ENCODE data around the gene YEATS2.
"Not testable (repeated sequence)": the region's sequence is repeated elsewhere in the genome, so short reads cannot be mapped to it uniquely, and the experiment has no call there.

The YEATS2 gene

DNA sequence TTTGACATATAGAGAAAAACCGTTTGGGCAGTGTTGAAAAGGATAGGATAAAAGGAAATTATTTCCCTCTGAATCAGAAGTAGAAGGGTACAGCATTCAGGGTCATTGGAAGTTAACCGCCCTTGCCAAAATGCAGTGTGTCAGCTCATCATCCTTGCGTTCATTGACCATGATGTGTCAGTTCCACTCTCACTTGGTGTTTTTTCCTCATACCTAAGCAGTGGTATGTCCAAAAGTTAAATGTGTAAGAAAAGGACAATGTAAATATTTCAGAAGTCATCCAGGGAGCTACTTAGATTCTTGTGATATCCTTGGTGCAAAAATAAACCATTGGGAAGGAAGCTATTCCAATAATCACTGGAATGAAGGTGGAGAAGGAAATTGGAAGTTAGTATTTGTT lies 77.0 kb downstream of the YEATS2 start:
- no peak for DNase-seq (ENCODE audit: low spot score)
- TF ChIP-seq CTCF (IDR thresholded peaks at IDR 0.05), result no peak
- no peak overlapping the region for H3K27ac ChIP-seq
- H3K4me3 ChIP-seq, result no peak overlapping the region

- H3K27ac ChIP-seq, result no peak overlapping the region
- no peak for TF ChIP-seq CTCF (IDR thresholded peaks at IDR 0.05)
- no peak overlapping the region for H3K4me3 ChIP-seq
- DNase-seq (ENCODE audit: low spot score), result no peak
Observed at GRCh38 chr3:183775781-183776180, 78.2 kb downstream of the YEATS2 start.

DNA sequence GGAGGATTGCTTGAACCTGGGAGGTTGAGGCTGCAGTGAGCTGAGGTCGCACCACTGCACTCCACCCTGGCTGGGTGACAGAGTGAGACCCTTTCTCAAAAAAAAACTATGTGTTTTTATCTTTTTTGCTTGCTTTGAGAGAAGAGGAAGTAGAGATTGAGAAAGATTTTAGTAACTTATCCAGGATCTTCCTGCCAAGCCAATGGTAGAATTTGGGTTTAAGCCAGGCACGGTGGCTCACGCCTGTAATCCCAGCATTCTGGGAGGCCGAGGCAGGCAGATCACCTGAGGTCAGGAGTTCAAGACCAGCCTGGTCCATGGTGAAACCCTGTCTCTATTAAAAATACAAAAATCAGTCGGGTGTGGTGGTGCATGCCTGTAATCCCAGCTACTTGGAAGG lies 78.9 kb downstream of the YEATS2 start:
- not testable (repeated sequence) for H3K27ac ChIP-seq; DNase-seq (ENCODE audit: low spot score); H3K4me3 ChIP-seq

- no peak overlapping the region for H3K4me3 ChIP-seq
- no peak for DNase-seq (ENCODE audit: low spot score)
- no peak for TF ChIP-seq CTCF (IDR thresholded peaks at IDR 0.05)
- no peak overlapping the region for H3K27ac ChIP-seq
Observed at GRCh38 chr3:183777016-183777618, 79.5 kb downstream of the YEATS2 start.

DNA sequence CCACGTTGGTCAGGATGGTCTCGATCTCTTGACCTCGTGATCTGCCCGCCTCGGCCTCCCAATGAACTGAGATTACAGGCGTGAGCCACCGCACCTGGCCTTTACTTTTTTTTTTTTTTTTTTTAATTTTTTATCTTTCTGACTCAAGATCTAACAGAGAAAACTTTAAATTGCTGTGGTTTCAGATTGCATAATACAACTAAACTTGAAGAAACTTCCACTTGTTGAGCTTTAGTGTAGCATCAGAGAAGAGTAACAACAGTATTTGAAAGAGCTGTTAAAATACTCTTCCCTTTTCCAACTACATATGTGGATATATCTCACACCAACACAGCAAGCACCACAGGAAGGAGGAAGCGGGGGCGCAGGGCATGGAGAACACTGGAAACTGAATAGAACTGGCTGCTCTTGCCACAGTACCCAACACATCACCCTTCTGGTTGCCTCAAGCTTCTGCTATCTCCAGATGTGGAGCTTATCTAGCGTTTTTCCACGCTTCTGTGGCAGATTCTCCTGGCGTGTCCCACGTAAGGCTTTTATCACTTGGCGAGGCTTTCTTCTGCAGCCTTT lies 82.4 kb downstream of the YEATS2 start:
- no peak overlapping the region for H3K4me3 ChIP-seq
- no peak overlapping the region for H3K27ac ChIP-seq
- no peak for TF ChIP-seq CTCF (IDR thresholded peaks at IDR 0.05)
- no peak for DNase-seq (ENCODE audit: low spot score)

- TF ChIP-seq CTCF (IDR thresholded peaks at IDR 0.05), result no peak
- H3K27ac ChIP-seq, result no peak overlapping the region
- no peak for DNase-seq (ENCODE audit: low spot score)
- H3K4me3 ChIP-seq, result no peak overlapping the region
Observed at GRCh38 chr3:183781246-183781645, 83.6 kb downstream of the YEATS2 start.

DNA sequence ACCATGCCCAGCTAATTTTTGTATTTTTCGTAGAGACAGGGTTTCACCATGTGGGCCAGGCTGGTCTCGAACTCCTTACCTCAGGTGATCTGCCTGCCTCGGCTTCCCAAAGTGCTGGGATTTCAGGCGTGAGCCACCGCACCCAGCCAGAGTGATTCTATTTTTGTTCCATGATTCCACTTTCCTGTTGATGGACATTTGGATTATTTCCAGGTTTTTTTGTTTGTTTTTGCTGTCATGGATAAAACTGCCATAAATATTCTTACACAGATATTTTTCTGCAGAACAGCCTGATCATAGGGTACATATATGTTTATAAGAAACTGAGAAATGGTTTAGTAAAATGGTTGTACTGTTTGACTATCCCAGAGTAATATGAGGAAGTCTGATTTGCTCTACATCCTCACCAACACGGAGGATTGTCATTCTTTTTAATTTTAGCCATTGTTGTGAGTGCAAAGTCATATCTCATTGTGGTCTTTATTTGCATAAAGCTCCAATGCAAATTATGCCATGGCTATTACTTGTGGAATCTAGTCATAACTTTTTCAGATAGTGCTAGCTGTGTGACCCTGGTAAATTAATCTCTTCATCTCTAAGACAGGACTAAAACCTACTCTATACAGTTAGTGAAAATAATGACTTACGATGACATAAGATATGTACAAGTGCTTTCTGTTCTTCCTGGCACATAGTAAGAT lies 85.1 kb downstream of the YEATS2 start:
- DNase-seq (ENCODE audit: low spot score), result no peak

DNA sequence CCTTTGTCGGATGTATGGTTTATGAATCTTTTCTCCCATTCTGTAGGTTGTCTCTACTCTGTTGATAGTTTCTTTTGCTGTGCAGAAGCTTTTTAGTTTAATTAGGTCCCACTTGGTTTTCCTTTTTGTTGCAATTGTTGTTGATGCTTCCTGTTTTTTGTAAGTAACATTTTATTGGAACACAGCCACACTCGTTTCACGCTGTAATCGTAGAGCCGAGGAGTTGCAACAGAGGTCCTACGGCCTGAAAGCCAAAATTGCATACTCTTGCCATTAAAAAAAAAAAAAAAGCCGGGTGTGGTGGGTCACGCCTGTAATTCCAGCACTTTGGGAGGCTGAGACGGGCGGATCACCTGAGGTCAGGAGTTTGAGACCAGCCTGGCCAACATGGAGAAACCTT lies 86.9 kb downstream of the YEATS2 start:
- not testable (repeated sequence) for DNase-seq (ENCODE audit: low spot score); H3K27ac ChIP-seq; H3K4me3 ChIP-seq

More for the DNA sequence above, 85.1 kb downstream of the YEATS2 start:
- Histone ChIP-seq H3K4me3 (no peak overlapping the region), H3K27ac (no peak overlapping the region)
- TF ChIP-seq CTCF (IDR thresholded peaks at IDR 0.05), result no peak
